Measurements from ENCODE around the gene CFAP46.
"Not testable (repeated sequence)": the region's sequence is repeated elsewhere in the genome, so short reads cannot be mapped to it uniquely, and the experiment has no call there.

CFAP46 gene

GRCh38 chr10:132965411-132966057 is 23.2 kb upstream of the CFAP46 start:
- no peaks in the 10 kb centered on the region for H3K9me2 ChIP-seq (replicated peaks; ENCODE audit: low read depth, low read length)
- no peaks in the 10 kb centered on the region for H3K27me3 ChIP-seq (ENCODE audit: insufficient read depth, low read length, poor library complexity, severe bottlenecking)
- H3K4me2 ChIP-seq (ENCODE audit: low read depth, low read length, poor library complexity, severe bottlenecking): no peak overlapping the region
- H3K79me2 ChIP-seq (ENCODE audit: insufficient read depth, low read length): no peaks in the 10 kb centered on the region
- no peak for TF ChIP-seq CTCF (conservative IDR thresholded peaks at IDR 0.05; ENCODE audit: low read length)
- TF ChIP-seq EZH2phosphoT487 (IDR thresholded peaks at IDR 0.05; ENCODE audit: borderline replicate concordance): no peak
- H3K9me3 ChIP-seq (ENCODE audit: insufficient read depth, low read depth, low read length): peaks cover 3% of the 10 kb centered on the region; the same call in 1 of the 2 replicates
- no peak overlapping the region for H3K4me3 ChIP-seq (ENCODE audit: low read length, poor library complexity, severe bottlenecking)
- no peaks in the 10 kb centered on the region for H3F3A ChIP-seq (ENCODE audit: low read depth)
- H3K36me3 ChIP-seq (ENCODE audit: insufficient read depth, low read length): no peaks in the 10 kb centered on the region
- no peak overlapping the region for H3K9ac ChIP-seq (ENCODE audit: low read depth, low read length, poor library complexity, severe bottlenecking)
- no peak overlapping the region for H2AFZ ChIP-seq (ENCODE audit: low read length)
- no peaks in the 10 kb centered on the region for H4K20me1 ChIP-seq (ENCODE audit: insufficient read depth, low read length, poor library complexity, severe bottlenecking)
- H3K4me1 ChIP-seq (ENCODE audit: insufficient read depth, low read length, poor library complexity, severe bottlenecking): no peaks in the 10 kb centered on the region

DNA sequence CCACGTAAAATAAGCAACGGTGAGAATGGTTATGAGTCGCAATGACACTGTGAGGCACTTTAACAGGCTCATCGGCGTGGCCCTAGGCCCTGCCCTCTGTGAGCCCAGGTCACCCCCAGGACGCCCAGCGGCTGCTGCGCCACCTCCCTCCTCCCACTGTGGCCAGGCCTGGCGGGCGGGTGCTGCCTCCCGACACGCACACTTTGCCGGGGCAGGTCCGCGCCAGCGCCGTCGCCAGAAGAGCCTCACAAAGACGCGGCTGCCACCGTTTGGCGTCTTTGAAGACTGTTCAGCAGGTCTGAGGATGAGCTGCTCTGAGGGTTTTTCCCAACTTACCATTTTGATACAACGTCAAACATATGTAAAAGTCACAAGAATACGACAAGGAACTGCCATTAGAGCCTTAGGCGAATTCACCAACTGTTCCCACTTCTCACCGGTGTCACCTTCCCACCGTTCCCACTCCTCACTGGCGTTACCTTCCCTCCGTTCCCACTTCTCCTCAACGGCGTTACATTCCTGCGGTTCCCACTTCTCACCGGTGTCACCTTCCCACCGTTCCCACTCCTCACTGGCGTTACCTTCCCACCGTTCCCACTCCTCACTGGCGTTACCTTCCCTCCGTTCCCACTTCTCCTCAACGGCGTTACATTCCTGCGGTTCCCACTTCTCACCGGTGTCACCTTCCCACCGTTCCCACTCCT is 22.5 kb upstream of the CFAP46 start:
- H3K4me2 ChIP-seq (ENCODE audit: low read depth, low read length, poor library complexity, severe bottlenecking); H3K79me2 ChIP-seq (ENCODE audit: insufficient read depth, low read length); H3K36me3 ChIP-seq (ENCODE audit: insufficient read depth, low read length); H2AFZ ChIP-seq (ENCODE audit: low read length); H3K9me3 ChIP-seq (ENCODE audit: insufficient read depth, low read depth, low read length); H3K4me1 ChIP-seq (ENCODE audit: insufficient read depth, low read length, poor library complexity, severe bottlenecking); H3K9me2 ChIP-seq (replicated peaks; ENCODE audit: low read depth, low read length); H3K27me3 ChIP-seq (ENCODE audit: insufficient read depth, low read length, poor library complexity, severe bottlenecking); H3F3A ChIP-seq (ENCODE audit: low read depth); H3K9ac ChIP-seq (ENCODE audit: low read depth, low read length, poor library complexity, severe bottlenecking); H3K4me3 ChIP-seq (ENCODE audit: low read length, poor library complexity, severe bottlenecking); H4K20me1 ChIP-seq (ENCODE audit: insufficient read depth, low read length, poor library complexity, severe bottlenecking): not testable (repeated sequence)

DNA sequence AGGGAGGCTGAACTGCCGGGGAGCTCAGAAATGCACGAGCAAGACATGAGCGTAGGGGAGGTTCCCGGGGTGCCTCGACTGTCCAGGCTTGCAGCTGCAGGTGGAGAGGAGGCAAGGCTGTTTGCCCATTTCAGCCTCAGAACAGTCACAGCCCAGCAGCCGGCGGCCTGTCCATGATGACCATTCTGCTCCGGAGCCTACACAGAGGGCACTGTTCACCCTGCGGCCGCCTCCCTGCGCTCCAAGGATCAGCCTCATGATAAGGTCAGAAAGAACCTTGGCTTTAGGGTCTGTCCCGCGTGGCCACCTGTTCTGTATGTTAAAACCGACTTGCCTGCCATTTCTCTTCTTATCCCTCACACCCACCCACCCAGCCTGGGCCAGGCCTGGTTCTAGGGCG is 21.9 kb upstream of the CFAP46 start:
- no peaks in the 10 kb centered on the region for H3K4me1 ChIP-seq (ENCODE audit: insufficient read depth, low read length, poor library complexity, severe bottlenecking)
- H3K79me2 ChIP-seq (ENCODE audit: insufficient read depth, low read length): no peaks in the 10 kb centered on the region
- no peaks in the 10 kb centered on the region for H3K27me3 ChIP-seq (ENCODE audit: insufficient read depth, low read length, poor library complexity, severe bottlenecking)
- H3K9me3 ChIP-seq (ENCODE audit: insufficient read depth, low read depth, low read length): no peaks in the 10 kb centered on the region; the same call in 1 of the 2 replicates
- no peak overlapping the region for H2AFZ ChIP-seq (ENCODE audit: low read length)
- TF ChIP-seq EZH2phosphoT487 (IDR thresholded peaks at IDR 0.05; ENCODE audit: borderline replicate concordance) (no peak), CTCF (conservative IDR thresholded peaks at IDR 0.05; ENCODE audit: low read length) (no peak)
- no peaks in the 10 kb centered on the region for H3K9me2 ChIP-seq (replicated peaks; ENCODE audit: low read depth, low read length)
- no peaks in the 10 kb centered on the region for H3F3A ChIP-seq (ENCODE audit: low read depth)
- no peak overlapping the region for H3K4me3 ChIP-seq (ENCODE audit: low read length, poor library complexity, severe bottlenecking)
- H4K20me1 ChIP-seq (ENCODE audit: insufficient read depth, low read length, poor library complexity, severe bottlenecking): no peaks in the 10 kb centered on the region
- H3K9ac ChIP-seq (ENCODE audit: low read depth, low read length, poor library complexity, severe bottlenecking): no peak overlapping the region
- H3K36me3 ChIP-seq (ENCODE audit: insufficient read depth, low read length): no peaks in the 10 kb centered on the region
- no peak overlapping the region for H3K4me2 ChIP-seq (ENCODE audit: low read depth, low read length, poor library complexity, severe bottlenecking)
